ENCODE results near the gene ARHGEF40.

GRCh38 chr14:21059842-21060613 lies 10.1 kb upstream of the ARHGEF40 start:
- TF ChIP-seq CTCF (IDR thresholded peaks at IDR 0.05; ENCODE audit: low read depth, low read length, poor library complexity, severe bottlenecking) (no peak), EZH2phosphoT487 (IDR thresholded peaks at IDR 0.05; ENCODE audit: borderline replicate concordance, low read length) (no peak)
